ENCODE measurements around the gene POLK. TPM values are rescaled to one million over a fixed set of nuclear protein-coding genes. Genes with fewer than 3 reads are reported as not detected.

The POLK gene
- total and polyA plus RNA-seq, 2 of the 8 experiments (the other 6 are each of a cell fraction or from before 2014, with no cell fraction given), result 2.0 to 9.0 TPM

GRCh38 chr5:75620184-75620959 lies 108.7 kb downstream of the POLK start:
- Histone ChIP-seq H3K56ac (replicated peaks; ENCODE audit: insufficient read length, low read depth, low read length) (no peak overlapping the region), H3K27me3 (replicated peaks in 1 of 4; ENCODE audit: control insufficient read depth in 3 of 4, extremely low read depth in 1 of 4, insufficient read depth in 3 of 4, low read length in 3 of 4) (no peaks in the 10 kb centered on the region), H2BK120ac (replicated peaks; ENCODE audit: low read depth, low read length) (no peak overlapping the region), H4K8ac (ENCODE audit: extremely low read depth, insufficient read depth, low read length) (no peak overlapping the region), H4K20me1 (replicated peaks in 1 of 2; ENCODE audit: control insufficient read depth in 1 of 2, insufficient read depth in 2 of 2, low read length in 2 of 2) (no peaks in the 10 kb centered on the region), H3K79me1 (ENCODE audit: low read depth, low read length) (no peaks in the 10 kb centered on the region), H2AK5ac (ENCODE audit: low read depth, low read length) (no peak overlapping the region), H3K4me2 (ENCODE audit: insufficient read depth in 1 of 2, low read depth in 2 of 2, low read length in 2 of 2) (no peak overlapping the region), H3K4me3 (ENCODE audit: extremely low read depth in 1 of 4, insufficient read depth in 2 of 4, low read depth in 3 of 4, low read length in 4 of 4) (no peak overlapping the region), H3K36me3 (ENCODE audit: control insufficient read depth in 2 of 4, insufficient read depth in 4 of 4, low read length in 3 of 4) (no peaks in the 10 kb centered on the region), H3K79me2 (ENCODE audit: control insufficient read depth in 1 of 2, insufficient read depth in 2 of 2, low read length in 2 of 2) (no peaks in the 10 kb centered on the region), H3K14ac (ENCODE audit: insufficient read length) (no peak overlapping the region), H3K27ac (ENCODE audit: low read depth, low read length) (no peak overlapping the region), H3K18ac (ENCODE audit: extremely low read depth, low read length) (no peak overlapping the region), H2BK20ac (ENCODE audit: low read length) (0 out of 2 replicates have a peak overlapping the region, but pooled peaks have one; percentile 61), H2AFZ (ENCODE audit: low read length) (0 out of 2 replicates have a peak overlapping the region, but pooled peaks have one; percentile 66), H2BK12ac (ENCODE audit: low read depth, low read length) (no peak overlapping the region; the same call in 1 of the 2 replicates), H4K91ac (replicated peaks; ENCODE audit: insufficient read length, low read length) (no peak overlapping the region), H2BK15ac (ENCODE audit: low read length) (no peak overlapping the region), H4K5ac (ENCODE audit: insufficient read length, low read depth, low read length) (no peak overlapping the region), H3K4ac (replicated peaks; ENCODE audit: insufficient read length, low read depth, low read length) (no peak overlapping the region), H3K23me2 (ENCODE audit: low read depth, low read length) (no peaks in the 10 kb centered on the region; the same call in 1 of the 2 replicates), H2BK5ac (ENCODE audit: low read depth, low read length) (no peak overlapping the region), H3K4me1 (replicated peaks in 1 of 4; ENCODE audit: control insufficient read depth in 3 of 4, insufficient read depth in 4 of 4, low read length in 3 of 4) (no peaks in the 10 kb centered on the region), H3K9me3 (ENCODE audit: insufficient read depth in 2 of 2, low read depth in 1 of 2, low read length in 1 of 2) (no peaks in the 10 kb centered on the region), H3K23ac (ENCODE audit: insufficient read length) (no peak overlapping the region), H3K9ac (replicated peaks in 1 of 4; ENCODE audit: extremely low read depth in 1 of 4, low read depth in 3 of 4, low read length in 3 of 4) (no peak overlapping the region)
- POLR2A ChIA-PET (ENCODE audit: partially characterized antibody), result no interaction called here
- TF ChIP-seq CHD1 (IDR thresholded peaks at IDR 0.05; ENCODE audit: low read depth, low read length) (no peak), CEBPB (IDR thresholded peaks at IDR 0.05; ENCODE audit: low read depth, low read length) (no peak), EP300 (IDR thresholded peaks at IDR 0.05; ENCODE audit: borderline replicate concordance in 1 of 2, low read depth in 2 of 2, low read length in 2 of 2) (no peak), GABPA (IDR thresholded peaks at IDR 0.05; ENCODE audit: borderline replicate concordance, insufficient read depth, low read length) (no peak)
- CTCF ChIA-PET (ENCODE audit: partially characterized antibody), result interaction anchor here (0.7 kb wide), 1 partner anchor 99 kb away, joined by 4 read pairs; no protein-coding TSS in a partner anchor
- FAIRE-seq, result no peak
- 88% methylated on average over 4 of the region's 4 CpGs; no CpG with 5 or more reads in 1 of the 2 experiments for WGBS, 2 experiments (ENCODE audit: extremely low coverage in 1 of 2, insufficient coverage in 1 of 2, insufficient read length in 1 of 2, insufficient replicate concordance in 2 of 2, low coverage in 1 of 2, low lambda C conversion rate in 2 of 2, missing lambda C conversion rate in 1 of 2)
- no peak for DNase-seq (ENCODE audit: low read depth in 1 of 2, low spot score in 2 of 2)
